HEK293T (cell line): Measurements from ENCODE around the gene CD53.
"Not testable (repeated sequence)": the region's sequence is repeated elsewhere in the genome, so short reads cannot be mapped to it uniquely, and the experiment has no call there.

Experiments
- CTCF ChIA-PET: fragments of 350-600 bp; formaldehyde crosslinking; extraction: SDS; loops from one replicate; lab custom pipeline; 2021; ENCODE audit warnings: antibody characterized with exemption, inconsistent platforms; lab: Yijun Ruan, JAX
- POLR2A ChIA-PET: fragments of 350-600 bp; formaldehyde crosslinking; extraction: SDS; loops from one replicate; lab custom pipeline; 2020; ENCODE audit warnings: antibody characterized with exemption, inconsistent platforms; lab: Yijun Ruan, JAX
- DNase-seq: peaks from one replicate; pipeline ENCODE4 v3.0.0; 2012; ENCODE audit warnings: mixed read lengths; ENCODE audit errors: extremely low spot score
- ARNT ChIP-seq: fragments of 450-650 bp; IDR thresholded peaks from 2 replicates; pipeline ENCODE4 v1.6.1; 2017; ENCODE audit warnings: mild to moderate bottlenecking
- BHLHE40 ChIP-seq: fragments of 450-650 bp; IDR thresholded peaks from 2 replicates; pipeline ENCODE4 v1.6.1; 2016; ENCODE audit warnings: mild to moderate bottlenecking, moderate library complexity, borderline replicate concordance
- CTBP1 ChIP-seq: fragments of 450-650 bp; IDR thresholded peaks from 2 replicates; pipeline ENCODE4 v1.6.1; 2016; ENCODE audit warnings: borderline replicate concordance
- ELF4 ChIP-seq: fragments of 450-650 bp; IDR thresholded peaks from 2 replicates; pipeline ENCODE4 v1.6.1; 2017; ENCODE audit warnings: antibody characterized with exemption
- FOXA1 ChIP-seq: fragments of 450-650 bp; IDR thresholded peaks from 2 replicates; pipeline ENCODE4 v1.6.1; 2016; ENCODE audit warnings: mild to moderate bottlenecking
- FOXK2 ChIP-seq: fragments of 450-650 bp; IDR thresholded peaks from 2 replicates; pipeline ENCODE4 v1.6.1; 2016; ENCODE audit warnings: mild to moderate bottlenecking
- FOXM1 ChIP-seq: fragments of 450-650 bp; IDR thresholded peaks from 2 replicates; pipeline ENCODE4 v1.6.1; 2017; ENCODE audit warnings: mild to moderate bottlenecking, borderline replicate concordance
- HDGF ChIP-seq: fragments of 450-650 bp; IDR thresholded peaks from 2 replicates; pipeline ENCODE4 v1.6.1; 2017; ENCODE audit warnings: antibody characterized with exemption, borderline replicate concordance
- L3MBTL2 ChIP-seq: fragments of 450-650 bp; conservative IDR thresholded peaks from 2 replicates; pipeline ENCODE4 v1.6.1; 2016; ENCODE audit warnings: mild to moderate bottlenecking
- LEF1 ChIP-seq: fragments of 450-650 bp; IDR thresholded peaks from 2 replicates; pipeline ENCODE4 v1.6.1; 2017; ENCODE audit warnings: mild to moderate bottlenecking, borderline replicate concordance
- NFRKB ChIP-seq: fragments of 450-650 bp; IDR thresholded peaks from 2 replicates; pipeline ENCODE4 v1.6.1; 2016; ENCODE audit warnings: mild to moderate bottlenecking, moderate library complexity
- PKNOX1 ChIP-seq: fragments of 450-650 bp; IDR thresholded peaks from 2 replicates; pipeline ENCODE4 v1.6.1; 2016
- SP1 ChIP-seq: fragments of 450-650 bp; IDR thresholded peaks from 2 replicates; pipeline ENCODE4 v1.6.1; 2017
- SUZ12 ChIP-seq: fragments of 450-650 bp; IDR thresholded peaks from 2 replicates; pipeline ENCODE4 v1.6.1; 2016; ENCODE audit warnings: mild to moderate bottlenecking
- TARDBP ChIP-seq: fragments of 450-650 bp; IDR thresholded peaks from 2 replicates; pipeline ENCODE4 v1.6.1; 2016
- ZNF384 ChIP-seq: fragments of 450-650 bp; IDR thresholded peaks from 2 replicates; pipeline ENCODE4 v1.6.1; 2016

The CD53 gene

GRCh38 chr1:110918016-110918415 lies 45.1 kb downstream of the CD53 start:
- ChIA-PET CTCF (no interaction called here), POLR2A (no interaction called here)
- DNase-seq: no peak
- TF ChIP-seq LEF1: no peak
- TF ChIP-seq SP1: no peak
- no peak for TF ChIP-seq ELF4
- no peak for TF ChIP-seq FOXA1

GRCh38 chr1:110921953-110922352 lies 49.0 kb downstream of the CD53 start:
- CTCF ChIA-PET: no interaction called here
- TF ChIP-seq SUZ12 (no peak), PKNOX1 (no peak), FOXA1 (no peak), NFRKB (no peak), SP1 (no peak), LEF1 (no peak)
- no peak for DNase-seq
- POLR2A ChIA-PET: no interaction called here

- DNase-seq: no peak
- POLR2A ChIA-PET: no interaction called here
- no peak for TF ChIP-seq FOXM1
- no peak for TF ChIP-seq PKNOX1
- no peak for TF ChIP-seq CTBP1
- TF ChIP-seq ARNT: no peak
- TF ChIP-seq NFRKB: no peak
- no peak for TF ChIP-seq ELF4
- no peak for TF ChIP-seq FOXK2
- no peak for TF ChIP-seq TARDBP
- TF ChIP-seq BHLHE40: no peak
- TF ChIP-seq LEF1: no peak
- no peak for TF ChIP-seq HDGF
- TF ChIP-seq ZNF384: no peak
- TF ChIP-seq L3MBTL2: no peak
- CTCF ChIA-PET: interaction anchor here (0.6 kb wide), 1 partner anchor 588 kb away, joined by 3 read pairs; no protein-coding TSS in a partner anchor
Observed at GRCh38 chr1:110927484-110928075, 54.6 kb downstream of the CD53 start.

- DNase-seq: no peak
- ChIA-PET POLR2A (no interaction called here), CTCF (no interaction called here)
- no peak for TF ChIP-seq PKNOX1
Observed at GRCh38 chr1:110928191-110928590, 55.2 kb downstream of the CD53 start.

GRCh38 chr1:110928904-110929303 lies 56.0 kb downstream of the CD53 start:
- DNase-seq: no peak
- no peak for TF ChIP-seq FOXA1
- TF ChIP-seq ZNF384: no peak
- TF ChIP-seq L3MBTL2: no peak
- no peak for TF ChIP-seq FOXK2
- TF ChIP-seq NFRKB: no peak
- TF ChIP-seq TARDBP: no peak
- no peak for TF ChIP-seq SUZ12
- TF ChIP-seq ELF4: no peak
- no peak for TF ChIP-seq CTBP1
- TF ChIP-seq LEF1: no peak
- TF ChIP-seq ARNT: no peak
- TF ChIP-seq HDGF: no peak
- TF ChIP-seq BHLHE40: no peak
- no peak for TF ChIP-seq FOXM1
- no peak for TF ChIP-seq PKNOX1
- TF ChIP-seq SP1: no peak
- POLR2A ChIA-PET: no interaction called here
- CTCF ChIA-PET: no interaction called here

- DNase-seq, CTCF ChIA-PET, POLR2A ChIA-PET: not testable (repeated sequence)
Observed at GRCh38 chr1:110931097-110931496, 58.1 kb downstream of the CD53 start.

- no peak for TF ChIP-seq FOXA1
- no peak for TF ChIP-seq HDGF
- TF ChIP-seq CTBP1: no peak
- TF ChIP-seq SP1: no peak
- TF ChIP-seq BHLHE40: no peak
- no peak for TF ChIP-seq NFRKB
- TF ChIP-seq L3MBTL2: no peak
- TF ChIP-seq SUZ12: no peak
- DNase-seq: no peak
- CTCF ChIA-PET: no interaction called here
- POLR2A ChIA-PET: no interaction called here
Observed at GRCh38 chr1:110936567-110936966, 63.6 kb downstream of the CD53 start.
